ENCODE data around the gene RBM18.

RBM18 gene

GRCh38 chr9:122220673-122221182 lies 43.9 kb downstream of the RBM18 start:
- DNase-seq: no peak

DNA sequence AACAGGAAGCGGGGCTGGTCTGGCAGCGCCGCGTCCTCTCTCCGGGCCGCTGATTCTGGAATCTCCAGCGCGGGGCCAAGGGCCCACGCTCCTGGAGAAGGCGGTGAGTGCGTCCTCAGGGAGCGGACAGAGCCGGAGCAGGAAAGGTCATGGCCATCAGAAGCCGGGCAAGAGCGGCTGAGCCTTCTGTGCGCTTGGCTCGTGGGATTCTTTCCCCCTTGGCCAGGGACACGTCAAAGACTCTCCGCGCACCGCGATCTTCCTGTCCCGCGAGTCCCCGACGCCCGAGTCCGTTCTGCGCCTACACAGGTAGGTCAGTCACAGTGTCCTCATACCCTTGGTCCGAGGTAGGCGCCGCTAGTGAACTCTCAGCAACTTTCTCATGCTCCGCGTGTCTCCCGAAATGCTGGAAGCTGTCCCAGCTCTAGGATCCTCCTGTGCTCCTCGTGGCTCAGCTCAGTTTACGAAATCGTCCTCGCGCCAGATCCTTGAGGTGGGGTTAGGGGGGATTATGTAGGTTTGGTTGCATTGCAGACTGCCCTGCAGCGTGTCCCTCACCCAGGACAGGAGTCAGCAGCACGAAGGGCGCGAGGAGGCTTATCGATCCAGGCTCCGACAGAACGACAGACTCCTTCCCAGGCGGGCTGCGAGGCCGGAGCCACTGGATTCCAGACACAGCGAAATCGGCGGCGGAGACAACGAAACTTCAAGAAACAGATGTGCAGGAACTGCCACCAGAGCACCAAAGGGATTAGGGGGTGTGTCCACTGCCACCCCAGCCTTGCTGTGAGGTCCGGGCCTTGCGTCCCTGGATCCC lies 44.6 kb downstream of the RBM18 start:
- DNase-seq: no peak

DNA sequence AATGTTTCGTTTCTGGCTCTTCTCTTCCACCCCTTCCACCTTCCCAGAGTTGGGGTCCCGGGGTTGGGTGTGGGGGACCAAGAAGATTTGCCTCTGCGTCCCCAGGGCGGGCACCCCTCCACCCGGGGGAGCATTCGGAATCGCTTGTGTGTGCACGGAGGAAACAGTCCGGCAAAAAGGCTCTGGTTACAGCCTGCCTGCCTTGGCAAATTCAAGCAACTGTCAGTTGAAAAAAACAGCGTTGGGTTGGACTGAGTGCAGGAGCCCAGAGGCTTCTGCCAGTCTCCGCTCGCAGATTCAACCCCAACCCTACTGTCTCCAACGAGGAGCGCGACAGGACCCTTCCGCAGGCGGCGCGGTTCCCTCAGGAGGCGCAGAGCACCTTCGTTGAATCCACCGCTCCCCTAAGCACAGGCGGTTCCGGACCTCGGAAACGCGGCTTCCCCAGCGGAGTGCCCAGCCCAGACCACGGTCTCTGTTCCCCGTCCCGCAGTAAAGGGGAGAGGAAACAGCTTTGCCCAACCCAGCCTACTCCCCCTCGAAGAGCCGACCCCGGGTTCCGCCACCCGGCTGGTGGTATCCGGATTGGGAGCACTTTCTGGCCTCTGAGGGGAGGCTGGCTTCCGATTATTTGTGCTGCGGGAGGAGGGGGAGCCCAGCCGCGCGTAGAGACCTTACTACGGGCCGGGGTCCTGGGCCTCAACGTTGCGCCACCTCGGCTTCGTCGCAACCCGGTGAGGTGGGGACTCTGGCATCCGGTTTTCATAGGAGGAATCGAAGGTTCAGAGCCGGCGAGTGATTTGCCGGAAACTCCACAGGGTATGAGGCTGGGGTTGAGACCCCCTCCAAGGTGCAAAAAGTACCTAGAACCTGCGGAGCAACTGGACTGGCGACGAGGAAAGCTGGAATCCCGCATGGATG lies 45.4 kb downstream of the RBM18 start:
- DNase-seq: no peak

DNA sequence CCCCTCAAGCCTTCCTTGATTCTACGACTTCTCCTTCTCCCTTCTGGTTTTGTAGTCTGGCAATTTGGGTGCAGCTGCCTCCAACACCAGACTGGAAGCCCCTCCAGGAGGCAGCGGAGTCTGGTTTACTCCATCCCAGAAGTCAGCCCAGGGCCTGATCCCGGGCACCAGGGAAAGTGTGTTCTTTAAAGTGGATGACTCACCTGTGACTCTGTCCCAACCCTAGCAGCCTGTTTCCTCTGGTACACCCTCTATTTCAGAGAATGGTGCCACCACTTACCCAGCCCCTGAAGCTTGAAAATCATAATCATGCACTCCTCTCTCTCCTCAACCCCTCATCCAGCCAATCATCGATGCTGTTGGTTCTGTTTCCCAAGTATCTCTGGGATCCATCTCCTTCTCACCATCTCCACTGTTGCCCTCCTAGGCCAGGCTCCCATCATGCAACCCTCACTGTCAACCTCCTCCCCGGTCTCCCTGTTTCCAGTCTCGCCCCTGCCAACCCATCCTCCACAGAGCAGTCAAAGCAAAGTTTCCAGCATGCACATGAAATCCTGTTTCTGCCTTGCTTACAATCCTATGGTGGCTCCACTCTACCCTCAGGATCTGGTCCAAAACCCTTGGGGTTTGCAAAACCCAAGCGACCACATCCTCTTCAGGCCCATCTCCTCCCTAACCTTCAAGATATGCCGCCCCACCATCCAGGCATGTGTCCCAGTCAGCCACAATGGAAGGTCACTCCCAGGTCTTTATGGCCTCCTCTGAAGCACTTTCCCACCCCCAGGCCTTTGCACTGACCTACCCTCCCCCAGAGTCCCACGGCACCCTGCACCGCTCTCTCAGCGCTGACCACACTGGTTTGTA lies 46.3 kb downstream of the RBM18 start:
- DNase-seq: no peak

DNA sequence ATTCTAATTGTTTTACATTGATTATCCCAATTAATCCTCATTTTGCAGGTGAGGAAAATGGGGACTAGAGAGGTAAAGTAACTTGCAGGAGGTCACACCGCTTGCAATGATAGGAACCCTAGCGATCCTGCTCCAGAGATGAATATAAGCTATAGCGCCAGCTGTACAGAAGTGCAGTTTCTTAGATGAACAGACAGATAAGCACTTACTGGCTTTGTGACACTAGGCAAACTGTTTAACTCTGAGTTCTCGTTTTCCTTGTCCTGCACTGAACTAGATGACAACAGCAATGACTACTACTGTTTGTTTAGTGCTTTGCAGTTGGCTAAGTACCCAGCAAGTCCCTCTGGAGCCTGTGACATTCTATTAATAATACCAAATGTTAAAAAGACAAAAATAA lies 47.0 kb downstream of the RBM18 start:
- DNase-seq: no peak

DNA sequence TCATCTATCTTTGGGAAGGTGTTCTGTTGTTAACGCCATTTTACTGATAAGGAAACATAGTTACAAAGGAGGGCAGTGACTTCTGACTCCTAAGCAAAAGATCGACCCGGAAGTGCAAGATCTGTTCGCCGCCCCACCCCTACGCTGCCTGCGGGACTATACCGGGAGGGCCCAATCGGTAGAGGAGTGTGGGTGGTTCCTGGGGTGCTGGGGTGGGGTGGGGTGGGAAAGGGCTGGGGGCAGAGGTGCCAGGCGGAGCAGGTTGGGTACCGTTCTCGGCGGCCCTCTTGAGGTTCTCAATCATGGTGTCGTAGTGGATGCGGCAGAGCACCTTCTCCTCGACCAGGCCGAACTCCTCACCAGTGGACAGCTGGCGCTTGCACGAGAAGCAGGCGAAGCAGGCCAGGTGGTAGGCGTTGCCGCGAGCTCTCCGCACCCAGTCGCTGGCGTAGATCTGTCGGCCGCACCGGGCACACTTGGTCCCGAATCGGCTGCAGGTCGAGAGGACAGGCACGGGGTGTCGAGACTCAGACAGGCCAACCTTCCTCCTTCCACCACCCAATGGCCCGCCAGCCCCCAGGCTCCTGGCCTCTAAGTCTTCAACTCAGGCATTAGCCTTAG lies 47.7 kb downstream of the RBM18 start:
- no peak for DNase-seq

DNA sequence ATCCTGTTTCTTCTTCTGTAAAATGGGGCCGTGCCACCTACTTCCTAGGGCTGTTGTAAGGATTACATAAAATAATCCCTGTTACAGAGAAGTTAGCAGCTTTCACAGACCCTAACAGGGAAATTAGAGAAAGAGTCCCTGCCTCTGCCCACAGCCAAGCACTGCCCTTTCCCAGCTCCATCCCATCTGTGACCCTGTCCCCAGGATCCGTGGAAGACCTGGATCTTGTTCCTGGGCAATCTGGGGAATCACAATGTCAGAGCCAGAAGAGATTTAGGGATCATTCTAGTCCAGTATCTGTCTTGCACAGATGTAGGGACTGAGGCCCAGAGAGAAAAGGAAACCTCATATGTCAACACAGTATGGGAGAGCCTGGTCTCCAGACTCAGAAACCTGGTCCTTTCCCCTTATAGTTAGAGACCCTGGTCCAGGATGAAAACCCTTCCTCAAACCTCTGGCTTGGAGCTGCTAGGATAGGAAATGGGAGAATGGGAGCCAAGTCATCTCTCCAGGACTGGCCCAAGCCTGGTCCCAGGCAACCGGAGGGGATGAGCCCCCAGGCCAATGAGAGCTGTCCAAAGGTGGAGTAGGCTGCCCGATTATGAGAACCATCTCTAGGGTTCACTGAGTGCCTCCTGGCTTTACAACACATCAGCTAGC lies 48.4 kb downstream of the RBM18 start:
- no peak for DNase-seq

GRCh38 chr9:122215663-122216062 lies 49.0 kb downstream of the RBM18 start:
- no peak for DNase-seq

GRCh38 chr9:122214507-122214906 lies 50.1 kb downstream of the RBM18 start:
- no peak for DNase-seq

DNA sequence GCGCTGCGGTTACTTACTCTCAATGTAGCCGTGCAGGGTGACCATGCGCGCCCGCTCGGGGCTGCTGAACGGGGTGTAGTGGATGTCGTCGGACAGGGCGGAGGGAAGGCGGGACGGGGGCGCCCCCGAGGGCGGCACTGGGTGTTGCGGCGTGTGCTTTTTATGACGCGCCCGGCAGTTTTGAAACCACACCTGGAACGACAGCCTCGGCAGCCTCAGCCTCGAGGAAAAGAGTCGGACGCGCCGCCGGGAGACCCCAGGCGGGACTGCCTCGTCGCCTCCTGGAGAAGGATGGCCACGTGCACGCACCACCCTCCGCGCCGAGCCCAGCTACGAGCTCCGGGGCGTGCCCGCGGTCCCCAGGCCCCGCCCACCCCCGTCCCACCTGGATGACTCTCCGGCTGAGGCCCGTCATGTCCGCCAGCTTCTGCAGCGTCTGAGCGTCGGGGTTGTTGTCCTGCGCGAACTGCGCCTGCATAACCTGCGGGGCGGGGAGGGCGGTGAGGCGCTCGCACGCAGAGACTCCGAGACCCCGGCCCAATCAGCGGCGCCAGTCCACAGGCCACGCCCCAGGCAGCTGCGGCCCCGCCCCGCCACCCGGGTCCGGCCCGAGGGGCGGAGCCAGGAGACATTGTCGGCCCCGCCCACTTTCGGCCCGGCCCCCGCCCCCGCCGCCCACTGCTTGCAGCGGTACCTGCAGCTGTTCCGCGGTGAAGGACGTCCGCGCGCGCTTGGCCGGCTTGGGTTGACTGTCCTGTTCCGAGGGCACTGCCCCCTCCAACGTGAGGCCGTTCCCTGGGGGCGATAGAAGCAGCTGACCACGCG lies 50.8 kb downstream of the RBM18 start:
- DNase-seq: peak in 1 of 4 experiments; percentile 27

DNA sequence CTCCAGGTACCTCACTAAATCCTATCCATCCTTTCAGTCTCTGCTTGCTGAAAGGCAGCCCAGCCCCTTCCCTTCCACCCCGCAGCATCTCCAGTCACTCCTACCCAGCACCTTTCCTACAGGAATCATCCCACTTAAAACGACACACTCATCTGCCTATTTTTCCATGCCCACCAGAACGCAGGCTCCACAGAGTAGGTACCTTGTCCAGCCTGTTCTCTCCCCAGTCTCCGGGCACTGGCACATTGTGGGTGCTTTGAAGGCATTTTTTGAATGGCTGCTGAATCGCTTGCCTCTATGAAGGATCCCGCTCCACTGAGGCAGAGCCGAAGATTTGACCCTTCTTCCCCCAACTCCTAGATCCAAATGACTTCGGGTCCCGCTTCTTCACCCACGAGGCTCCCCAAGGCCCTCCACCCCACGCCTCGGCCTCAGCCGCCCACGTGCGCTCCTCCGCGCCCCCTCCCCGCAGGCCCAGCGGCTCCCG lies 51.5 kb downstream of the RBM18 start:
- DNase-seq: no peak

GRCh38 chr9:122212473-122213004 lies 52.1 kb downstream of the RBM18 start:
- DNase-seq: no peak

GRCh38 chr9:122209451-122209850 lies 55.2 kb downstream of the RBM18 start:
- DNase-seq: no peak

DNA sequence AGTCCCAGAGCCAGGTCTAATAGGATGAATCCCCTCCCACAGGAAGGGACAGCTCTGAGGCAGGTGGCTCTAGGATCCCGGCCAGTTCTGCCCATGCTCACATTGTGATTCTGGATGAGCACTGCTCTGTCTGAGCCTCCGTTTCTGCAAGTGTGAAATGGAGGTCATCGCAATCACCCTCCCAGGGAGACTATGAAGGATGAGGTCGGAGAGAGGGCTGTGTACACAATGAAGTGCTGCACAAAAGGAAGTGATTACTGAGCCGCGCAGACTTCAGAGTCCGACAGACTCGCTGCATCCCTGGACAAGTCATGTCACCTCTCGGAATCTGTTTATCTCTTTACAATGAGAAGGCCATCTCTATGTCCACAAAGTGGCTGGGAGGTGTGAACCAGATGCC lies 57.5 kb downstream of the RBM18 start:
- no peak for DNase-seq

- no peak for DNase-seq
These were observed 58.3 kb downstream of the RBM18 start for GRCh38 chr9:122206118-122207046.

GRCh38 chr9:122205176-122205575 lies 59.5 kb downstream of the RBM18 start:
- DNase-seq: no peak

DNA sequence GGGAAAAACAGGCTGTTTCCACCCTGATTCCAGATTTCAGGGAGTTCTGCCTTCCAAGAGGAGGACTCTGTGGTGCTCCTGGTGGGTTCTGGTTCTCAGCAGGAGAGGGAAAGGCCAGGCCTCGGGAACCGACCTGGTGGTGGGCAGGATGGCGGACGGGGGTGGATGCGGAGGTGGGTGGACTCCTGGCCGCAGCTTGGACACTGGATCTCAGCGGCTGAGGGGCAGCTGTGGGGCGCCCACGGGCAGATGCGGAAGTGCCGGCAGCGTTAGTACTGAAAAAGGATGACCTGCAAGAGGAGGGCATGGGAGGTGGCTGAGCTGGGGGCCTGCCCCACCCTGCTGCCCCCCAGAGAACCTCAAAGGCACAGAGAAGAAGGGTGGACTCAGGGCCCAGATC lies 60.1 kb downstream of the RBM18 start:
- DNase-seq: no peak

- DNase-seq: no peak
These were observed 60.6 kb downstream of the RBM18 start for GRCh38 chr9:122204055-122204454.

- no peak for DNase-seq
These were observed 62.5 kb downstream of the RBM18 start for GRCh38 chr9:122202111-122202510.

All from activated naive CD4-positive, alpha-beta T cell (primary cell).